Measurements from ENCODE around the gene DLG2.

Gene DLG2

GRCh38 chr11:83858694-83859093 is 1768.5 kb downstream of the DLG2 start:
- DNase-seq, result no peak

GRCh38 chr11:83855237-83855636 is 1771.9 kb downstream of the DLG2 start:
- DNase-seq, result no peak

- no peak for DNase-seq
These were observed 1774.2 kb downstream of the DLG2 start for GRCh38 chr11:83852775-83853442.

GRCh38 chr11:83852012-83852411 is 1775.1 kb downstream of the DLG2 start:
- no peak for DNase-seq

GRCh38 chr11:83847467-83848034 is 1779.6 kb downstream of the DLG2 start:
- DNase-seq, result no peak

- DNase-seq, result no peak
These were observed 1781.3 kb downstream of the DLG2 start for GRCh38 chr11:83845797-83846196.

GRCh38 chr11:83840326-83840725 is 1786.8 kb downstream of the DLG2 start:
- no peak for DNase-seq

- DNase-seq, result no peak
These were observed 1790.1 kb downstream of the DLG2 start for GRCh38 chr11:83836883-83837654.

- DNase-seq, result no peak
These were observed 1791.1 kb downstream of the DLG2 start for GRCh38 chr11:83836065-83836464.

- DNase-seq, result no peak
These were observed 1791.7 kb downstream of the DLG2 start for GRCh38 chr11:83835423-83835822.

- DNase-seq, result no peak
These were observed 1795.2 kb downstream of the DLG2 start for GRCh38 chr11:83831929-83832328.

- DNase-seq, result no peak
These were observed 1799.1 kb downstream of the DLG2 start for GRCh38 chr11:83827940-83828554.

GRCh38 chr11:83827520-83827919 is 1799.6 kb downstream of the DLG2 start:
- no peak for DNase-seq

GRCh38 chr11:83826078-83826477 is 1801.1 kb downstream of the DLG2 start:
- DNase-seq, result no peak

- no peak for DNase-seq
These were observed 1803.6 kb downstream of the DLG2 start for GRCh38 chr11:83823461-83824025.

- peak; percentile 15 for DNase-seq
These were observed 1807.1 kb downstream of the DLG2 start for GRCh38 chr11:83819931-83820549.

- no peak for DNase-seq
These were observed 1808.8 kb downstream of the DLG2 start for GRCh38 chr11:83818349-83818748.

GRCh38 chr11:83816572-83817187 is 1810.5 kb downstream of the DLG2 start:
- no peak for DNase-seq

- DNase-seq, result no peak
These were observed 1811.4 kb downstream of the DLG2 start for GRCh38 chr11:83815736-83816135.

GRCh38 chr11:83813296-83813695 is 1813.8 kb downstream of the DLG2 start:
- DNase-seq, result no peak

- no peak for DNase-seq
These were observed 1817.9 kb downstream of the DLG2 start for GRCh38 chr11:83809274-83809673.

- DNase-seq, result no peak
These were observed 1825.3 kb downstream of the DLG2 start for GRCh38 chr11:83801799-83802198.

Data from CD4-positive, alpha-beta T cell treated with Interleukin-21 for 1 hour (primary cell).